ENCODE measurements around the gene PROSER1. TPM values are rescaled to one million over a fixed set of nuclear protein-coding genes. Genes with fewer than 3 reads are reported as not detected.

PROSER1 gene
- total RNA-seq, 1 experiment from 2014 or later: 30.1 TPM

DNA sequence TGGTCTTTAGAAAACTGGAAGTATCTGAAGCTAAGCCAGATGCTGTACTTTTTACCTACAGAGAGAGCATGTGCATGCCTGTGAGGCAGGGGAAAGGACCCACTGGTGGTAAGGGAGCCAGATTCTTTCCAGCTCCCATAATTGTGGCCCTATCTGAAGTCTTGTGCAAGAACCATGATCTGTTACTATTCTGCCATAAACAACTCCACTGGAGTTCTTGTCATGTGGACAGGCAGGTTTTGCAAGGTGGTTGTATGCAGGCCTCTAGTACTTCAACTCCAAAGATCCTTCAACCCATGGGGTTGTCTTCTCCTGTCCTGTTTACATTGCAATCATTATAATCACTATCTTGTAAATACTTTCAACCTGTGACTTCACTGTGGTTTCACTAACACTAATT, 14.1 kb downstream of the PROSER1 start:
- Histone ChIP-seq H3K4me1 (replicated peaks; ENCODE audit: insufficient read depth) (peaks cover 27% of the 10 kb centered on the region), H3K9me2 (ENCODE audit: insufficient read depth) (no peaks in the 10 kb centered on the region), H3K27me3 (ENCODE audit: insufficient read depth, low read depth) (no peaks in the 10 kb centered on the region), H3K36me3 (ENCODE audit: low read depth) (peaks cover 48% of the 10 kb centered on the region), H3K27ac (peak overlapping the region; percentile 60), H3K79me2 (ENCODE audit: low read depth) (peaks cover 6% of the 10 kb centered on the region; the same call in 1 of the 2 replicates), H3K4me2 (peak overlapping the region; percentile 48), H4K20me1 (ENCODE audit: insufficient read depth) (no peaks in the 10 kb centered on the region), H2AFZ (no peak overlapping the region), H3K9me3 (ENCODE audit: insufficient read depth, low read depth) (no peaks in the 10 kb centered on the region), H3K4me3 (no peak overlapping the region), H3F3A (ENCODE audit: insufficient read depth, low read depth) (peaks cover 24% of the 10 kb centered on the region; the same call in 1 of the 2 replicates)
- TF ChIP-seq, protein P1, sequence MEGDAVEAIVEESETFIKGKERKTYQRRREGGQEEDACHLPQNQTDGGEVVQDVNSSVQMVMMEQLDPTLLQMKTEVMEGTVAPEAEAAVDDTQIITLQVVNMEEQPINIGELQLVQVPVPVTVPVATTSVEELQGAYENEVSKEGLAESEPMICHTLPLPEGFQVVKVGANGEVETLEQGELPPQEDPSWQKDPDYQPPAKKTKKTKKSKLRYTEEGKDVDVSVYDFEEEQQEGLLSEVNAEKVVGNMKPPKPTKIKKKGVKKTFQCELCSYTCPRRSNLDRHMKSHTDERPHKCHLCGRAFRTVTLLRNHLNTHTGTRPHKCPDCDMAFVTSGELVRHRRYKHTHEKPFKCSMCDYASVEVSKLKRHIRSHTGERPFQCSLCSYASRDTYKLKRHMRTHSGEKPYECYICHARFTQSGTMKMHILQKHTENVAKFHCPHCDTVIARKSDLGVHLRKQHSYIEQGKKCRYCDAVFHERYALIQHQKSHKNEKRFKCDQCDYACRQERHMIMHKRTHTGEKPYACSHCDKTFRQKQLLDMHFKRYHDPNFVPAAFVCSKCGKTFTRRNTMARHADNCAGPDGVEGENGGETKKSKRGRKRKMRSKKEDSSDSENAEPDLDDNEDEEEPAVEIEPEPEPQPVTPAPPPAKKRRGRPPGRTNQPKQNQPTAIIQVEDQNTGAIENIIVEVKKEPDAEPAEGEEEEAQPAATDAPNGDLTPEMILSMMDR (conservative IDR thresholded peaks at IDR 0.05): no peak
- TF ChIP-seq EZH2 (IDR thresholded peaks at IDR 0.05; ENCODE audit: low read depth): no peak
- intact Hi-C loops (cut with micrococcal nuclease; ENCODE audit: unreplicated experiment): no loop called here
- peak; percentile 17 to 82 for DNase-seq
- POLR2A ChIA-PET (ENCODE audit: unreplicated experiment): interaction anchor here (0.5 to 0.6 kb wide), 2 partner anchors 14 to 592 kb away, joined by 3 to 8 read pairs; partner anchors contain the start of gene PROSER1
- no TSS peak for BruUV-seq (replicated peaks)
- CTCF ChIA-PET: no interaction called here

- peaks cover 48% of the 10 kb centered on the region for H3K36me3 ChIP-seq (ENCODE audit: low read depth)
- CTCF ChIA-PET: no interaction called here
- POLR2A ChIA-PET (ENCODE audit: unreplicated experiment): interaction anchor here (0.5 to 0.6 kb wide), 2 partner anchors 14 to 593 kb away, joined by 3 to 8 read pairs; partner anchors contain the start of gene PROSER1
These were observed 14.6 kb downstream of the PROSER1 start for GRCh38 chr13:39023316-39023715.

DNA sequence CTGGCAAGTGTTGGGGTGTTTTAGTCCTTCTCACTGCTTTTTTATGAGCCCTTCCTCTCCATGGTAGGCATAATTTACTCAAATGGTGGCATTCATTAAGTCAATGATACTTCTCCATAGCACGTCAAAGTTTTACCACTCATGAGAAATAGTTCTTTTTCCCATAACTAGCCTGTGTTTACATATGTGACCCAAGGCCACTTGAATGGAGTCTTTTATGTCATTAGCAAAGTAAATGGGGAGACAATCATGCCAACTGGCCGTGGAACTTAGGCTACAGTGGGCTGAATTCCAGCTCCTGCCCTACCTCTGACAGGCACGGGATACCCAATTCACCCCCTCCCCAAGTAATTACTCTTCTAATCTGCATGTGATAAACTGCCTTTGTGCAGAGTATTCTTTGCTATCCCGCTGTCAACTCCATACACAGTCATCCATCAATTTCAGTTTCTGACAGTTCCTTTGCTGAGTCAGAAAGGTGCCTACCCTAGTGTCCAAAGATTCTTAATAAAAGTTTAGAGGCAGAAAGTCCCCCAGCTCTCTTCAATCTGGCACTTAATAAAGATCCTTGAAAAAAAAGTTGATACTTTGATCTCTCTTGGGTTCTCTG, 16.9 kb downstream of the PROSER1 start:
- Histone ChIP-seq H3K9me3 (ENCODE audit: insufficient read depth, low read depth) (no peaks in the 10 kb centered on the region), H3K79me2 (ENCODE audit: low read depth) (no peaks in the 10 kb centered on the region), H3K4me1 (replicated peaks; ENCODE audit: insufficient read depth) (peaks cover 27% of the 10 kb centered on the region), H3K27ac (no peak overlapping the region), H3K27me3 (ENCODE audit: insufficient read depth, low read depth) (no peaks in the 10 kb centered on the region), H3K4me3 (no peak overlapping the region), H3F3A (ENCODE audit: insufficient read depth, low read depth) (peaks cover 24% of the 10 kb centered on the region; the same call in 1 of the 2 replicates), H3K36me3 (ENCODE audit: low read depth) (peaks cover 29% of the 10 kb centered on the region), H3K9me2 (ENCODE audit: insufficient read depth) (no peaks in the 10 kb centered on the region), H2AFZ (no peak overlapping the region), H4K20me1 (ENCODE audit: insufficient read depth) (no peaks in the 10 kb centered on the region), H3K4me2 (no peak overlapping the region)
- intact Hi-C loops (cut with micrococcal nuclease; ENCODE audit: unreplicated experiment): no loop called here
- DNase-seq: no peak
- CTCF ChIA-PET: no interaction called here
- POLR2A ChIA-PET (ENCODE audit: unreplicated experiment): no interaction called here
- no TSS peak for BruUV-seq (replicated peaks)
- TF ChIP-seq, protein P1 (conservative IDR thresholded peaks at IDR 0.05): no peak
- TF ChIP-seq EZH2 (IDR thresholded peaks at IDR 0.05; ENCODE audit: low read depth): no peak

More at GRCh38 chr13:39023316-39023715, 14.6 kb downstream of the PROSER1 start:
- Histone ChIP-seq H4K20me1 (ENCODE audit: insufficient read depth) (no peaks in the 10 kb centered on the region), H3K9me2 (ENCODE audit: insufficient read depth) (no peaks in the 10 kb centered on the region), H3K27me3 (ENCODE audit: insufficient read depth, low read depth) (no peaks in the 10 kb centered on the region), H3K27ac (peak overlapping the region; percentile 60), H3F3A (ENCODE audit: insufficient read depth, low read depth) (peaks cover 24% of the 10 kb centered on the region; the same call in 1 of the 2 replicates), H3K4me2 (peak overlapping the region; percentile 48), H3K9me3 (ENCODE audit: insufficient read depth, low read depth) (no peaks in the 10 kb centered on the region), H3K79me2 (ENCODE audit: low read depth) (peaks cover 6% of the 10 kb centered on the region; the same call in 1 of the 2 replicates), H3K4me3 (peak overlapping the region; percentile 14; the same call in 1 of the 2 replicates), H2AFZ (no peak overlapping the region), H3K4me1 (replicated peaks; ENCODE audit: insufficient read depth) (peaks cover 27% of the 10 kb centered on the region)
- TF ChIP-seq, protein P1 (conservative IDR thresholded peaks at IDR 0.05): no peak
- TF ChIP-seq EZH2 (IDR thresholded peaks at IDR 0.05; ENCODE audit: low read depth): no peak
- no TSS peak for BruUV-seq (replicated peaks)
- peak in 1 of 2 experiments; percentile 50 for DNase-seq
- intact Hi-C loops (cut with micrococcal nuclease; ENCODE audit: unreplicated experiment): no loop called here

Data from PC-9 (cell line).